ENCODE data around the gene LDHAL6B.

Gene LDHAL6B

GRCh38 chr15:59221511-59222505 is 15.2 kb downstream of the LDHAL6B start:
- DNase-seq: no peak

DNA sequence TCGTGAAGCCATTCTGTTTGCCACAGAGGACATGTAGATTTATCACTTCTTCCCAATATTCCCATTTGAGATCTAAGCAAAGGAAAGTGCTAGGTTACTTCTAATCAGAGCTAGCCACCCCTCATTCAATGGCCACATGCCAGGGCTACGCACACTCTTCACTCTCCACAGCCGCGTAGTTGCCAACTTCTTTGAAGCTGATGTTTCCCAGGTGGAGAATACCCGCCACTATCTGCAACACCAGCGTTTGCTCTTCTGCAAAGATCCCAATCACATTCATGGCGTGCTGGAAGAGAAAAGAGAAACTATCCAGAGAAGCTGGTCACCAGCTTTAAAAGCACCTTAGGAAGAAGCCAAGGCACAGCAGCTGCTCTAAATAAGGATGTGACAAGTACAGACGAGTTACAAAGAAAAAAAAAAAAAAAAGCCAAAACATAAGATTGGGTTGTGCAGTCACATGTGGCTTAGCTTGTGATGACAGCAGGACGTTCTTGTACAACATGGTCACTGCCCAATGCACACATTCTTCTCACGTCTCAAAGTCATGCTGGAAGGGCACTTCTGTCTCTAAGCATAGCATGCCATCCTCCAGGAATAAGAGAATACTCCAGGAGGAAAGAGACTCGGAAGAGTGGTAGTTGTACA is 16.4 kb downstream of the LDHAL6B start:
- DNase-seq: no peak

DNA sequence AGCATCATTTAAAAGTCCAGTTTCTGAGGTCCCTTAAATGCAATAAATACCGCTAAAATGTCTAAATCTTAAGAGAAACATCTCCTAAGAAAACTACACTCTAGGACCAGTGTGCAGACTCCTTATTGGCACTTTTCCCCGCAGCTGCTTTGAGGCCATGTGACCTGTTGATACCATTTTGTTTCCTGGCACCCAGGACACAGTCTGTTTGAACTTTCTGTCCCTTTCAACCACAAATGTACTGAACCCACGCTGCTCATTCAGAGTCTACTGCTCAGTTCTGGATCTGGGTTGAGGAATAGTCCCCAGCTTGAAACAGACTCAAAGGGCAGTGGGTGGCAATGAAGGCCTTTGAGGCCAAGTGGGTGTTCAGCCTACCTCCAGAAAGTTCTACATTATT is 17.1 kb downstream of the LDHAL6B start:
- DNase-seq: no peak

- no peak for DNase-seq
These were observed 17.8 kb downstream of the LDHAL6B start for GRCh38 chr15:59224474-59224873.

DNA sequence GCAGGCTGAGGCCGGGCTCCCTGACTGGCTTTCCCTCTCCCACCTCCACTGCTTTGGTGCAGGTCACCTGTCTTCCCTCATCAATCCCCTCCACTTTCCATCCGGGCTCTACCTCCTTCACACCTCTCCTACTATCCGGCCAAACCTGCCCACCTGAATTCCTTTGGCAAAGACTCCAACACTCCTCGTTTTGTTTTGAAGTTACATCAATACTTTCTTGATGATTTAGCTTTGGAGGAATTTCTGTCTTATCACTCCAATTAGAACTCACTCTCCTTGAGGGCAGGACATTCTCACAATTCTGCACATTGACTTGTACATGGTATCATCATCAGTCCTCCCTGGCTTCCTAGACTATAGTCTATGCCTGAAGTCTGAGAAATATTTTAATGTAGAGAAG is 20.4 kb downstream of the LDHAL6B start:
- no peak for DNase-seq

GRCh38 chr15:59229015-59229414 is 22.4 kb downstream of the LDHAL6B start:
- no peak for DNase-seq

DNA sequence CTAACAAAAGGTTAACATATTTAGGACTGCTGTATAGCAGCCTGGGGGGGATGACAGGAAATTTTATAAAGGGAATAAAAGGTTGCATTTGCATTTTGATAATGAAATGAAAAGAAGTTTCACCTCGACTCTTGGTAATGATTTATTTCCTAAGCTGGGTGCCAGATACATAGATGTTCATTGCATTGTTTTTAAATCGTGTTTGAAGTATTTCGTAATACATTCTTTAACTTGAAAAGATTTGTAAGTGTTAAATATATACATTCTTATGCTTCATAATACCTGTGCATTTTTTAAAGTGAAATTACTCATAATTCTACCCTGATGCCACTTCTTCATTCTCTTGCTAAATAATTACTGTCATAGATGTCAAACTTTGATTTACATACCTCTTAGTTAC is 22.8 kb downstream of the LDHAL6B start:
- no peak for DNase-seq

- DNase-seq: no peak
These were observed 23.9 kb downstream of the LDHAL6B start for GRCh38 chr15:59230531-59231055.

DNA sequence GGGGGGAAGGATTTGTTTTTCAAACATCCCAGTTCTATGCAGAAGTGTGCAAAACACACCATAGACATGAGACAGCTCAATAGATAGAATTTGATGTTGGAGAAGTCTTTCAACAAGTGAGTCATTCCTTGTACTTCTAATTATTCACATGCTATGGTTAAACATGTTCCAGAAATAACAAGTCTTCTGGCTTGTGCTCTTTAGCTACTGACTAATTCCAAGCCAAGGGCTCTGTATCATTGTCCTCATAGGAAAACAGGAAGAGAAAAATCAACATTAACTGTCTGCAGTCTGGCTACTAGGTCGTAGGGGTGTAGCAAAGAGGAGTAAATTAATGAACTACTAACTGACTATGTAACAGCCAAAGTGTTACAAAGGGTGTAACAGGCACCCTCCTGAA is 25.8 kb downstream of the LDHAL6B start:
- no peak for DNase-seq

GRCh38 chr15:59236394-59236793 is 29.8 kb downstream of the LDHAL6B start:
- DNase-seq: no peak

- DNase-seq: no peak
These were observed 30.6 kb downstream of the LDHAL6B start for GRCh38 chr15:59237119-59237855.

DNA sequence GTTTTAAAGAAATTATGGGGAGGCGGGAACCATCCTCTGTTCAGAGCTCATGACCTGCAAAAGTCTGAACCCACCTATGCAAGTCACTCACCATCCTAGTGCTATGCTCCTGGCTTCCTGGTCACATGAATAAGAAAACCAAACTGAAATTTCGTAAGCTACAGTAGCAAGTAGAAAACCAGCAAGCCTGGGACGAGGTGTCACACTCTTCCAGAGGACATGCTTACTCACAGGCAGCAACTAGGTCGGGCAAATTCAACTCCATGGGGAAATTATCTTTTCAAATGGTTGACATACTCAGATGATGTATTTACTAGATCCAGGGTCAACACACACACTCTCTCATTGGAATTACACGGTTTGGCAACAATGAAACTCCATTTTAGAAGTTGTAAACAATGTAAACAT is 31.3 kb downstream of the LDHAL6B start:
- no peak for DNase-seq

- no peak for DNase-seq
These were observed 33.4 kb downstream of the LDHAL6B start for GRCh38 chr15:59240036-59240435.

- no peak for DNase-seq
These were observed 36.0 kb downstream of the LDHAL6B start for GRCh38 chr15:59242649-59243048.

DNA sequence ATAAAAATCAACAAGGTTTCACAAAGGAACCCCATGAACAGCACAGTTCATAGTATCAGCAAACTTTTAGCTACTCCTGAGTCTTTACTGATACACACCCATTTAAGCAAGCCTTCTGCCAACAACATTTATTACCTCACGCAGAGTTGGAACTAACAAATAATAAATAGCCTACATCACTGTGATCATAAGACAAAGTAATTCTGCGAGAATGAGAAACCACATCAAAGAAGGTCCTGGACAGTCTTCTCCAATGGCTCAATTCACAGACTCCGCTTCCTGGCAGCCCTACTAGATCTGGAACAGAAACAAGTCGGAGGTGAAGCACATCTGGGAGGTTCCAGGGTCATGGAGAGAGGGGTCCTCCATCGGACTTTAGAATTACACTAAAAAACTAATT is 37.0 kb downstream of the LDHAL6B start:
- DNase-seq: no peak

DNA sequence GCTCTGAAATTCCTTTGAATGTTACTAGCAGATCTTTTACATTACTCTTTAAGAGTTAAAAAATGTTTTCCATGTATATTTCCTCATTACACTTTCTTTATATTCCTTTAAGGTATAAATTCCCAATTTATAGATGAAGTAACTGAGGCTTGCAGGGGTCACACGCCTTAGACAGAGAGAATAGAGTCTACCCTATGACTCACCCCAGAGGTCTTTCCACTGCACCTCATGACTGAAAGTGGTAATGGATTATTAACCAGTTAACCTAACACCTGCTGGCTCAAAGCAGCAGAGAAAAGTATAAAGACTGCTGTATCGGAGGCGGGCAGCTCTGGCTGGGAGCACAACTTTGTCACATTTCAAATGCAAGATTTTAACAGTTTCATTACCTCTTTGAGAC is 37.7 kb downstream of the LDHAL6B start:
- no peak for DNase-seq

GRCh38 chr15:59245559-59245958 is 38.9 kb downstream of the LDHAL6B start:
- no peak for DNase-seq

- DNase-seq: peak; percentile 52
These were observed 40.7 kb downstream of the LDHAL6B start for GRCh38 chr15:59247364-59247763.

DNA sequence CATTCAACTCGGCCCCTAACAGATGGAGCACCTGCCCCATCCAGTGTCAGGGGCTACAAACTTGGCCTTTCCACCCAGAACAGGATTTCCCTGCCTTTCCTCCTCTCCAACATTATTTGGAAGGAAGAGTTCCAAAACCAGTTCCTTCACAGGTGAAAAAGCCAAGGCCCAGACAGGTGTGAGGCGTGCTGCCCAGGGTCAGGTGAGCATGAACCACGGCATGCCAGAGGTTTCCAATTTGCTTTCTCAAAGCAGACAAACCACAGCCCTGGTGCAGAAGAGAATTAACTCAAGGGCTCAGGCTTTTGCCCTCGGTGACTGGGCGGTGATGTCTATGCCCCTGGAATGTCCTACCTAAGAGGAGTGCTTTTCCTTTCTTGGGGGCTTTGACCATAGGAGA is 43.2 kb downstream of the LDHAL6B start:
- no peak for DNase-seq

DNA sequence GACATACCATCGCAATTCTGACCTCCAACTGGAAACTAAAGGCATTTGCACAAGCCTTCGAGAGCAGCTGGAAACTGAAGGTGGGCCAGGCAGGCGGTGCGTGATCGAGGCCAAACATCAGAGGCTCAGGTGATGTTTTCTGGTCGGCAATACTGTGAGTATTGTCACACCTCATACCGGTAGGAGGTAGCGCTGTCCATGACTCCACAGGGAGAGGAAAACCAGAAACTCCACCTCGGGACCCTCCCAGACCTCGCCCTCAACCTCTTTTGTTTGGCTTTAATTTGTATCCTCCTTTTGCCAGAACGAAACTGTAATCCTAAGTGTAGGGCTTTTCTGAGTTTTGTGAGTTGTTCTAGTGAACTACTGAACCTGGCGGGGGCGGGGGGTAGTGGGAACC is 43.6 kb downstream of the LDHAL6B start:
- DNase-seq: no peak

- DNase-seq: no peak
These were observed 44.6 kb downstream of the LDHAL6B start for GRCh38 chr15:59251001-59251845.

DNA sequence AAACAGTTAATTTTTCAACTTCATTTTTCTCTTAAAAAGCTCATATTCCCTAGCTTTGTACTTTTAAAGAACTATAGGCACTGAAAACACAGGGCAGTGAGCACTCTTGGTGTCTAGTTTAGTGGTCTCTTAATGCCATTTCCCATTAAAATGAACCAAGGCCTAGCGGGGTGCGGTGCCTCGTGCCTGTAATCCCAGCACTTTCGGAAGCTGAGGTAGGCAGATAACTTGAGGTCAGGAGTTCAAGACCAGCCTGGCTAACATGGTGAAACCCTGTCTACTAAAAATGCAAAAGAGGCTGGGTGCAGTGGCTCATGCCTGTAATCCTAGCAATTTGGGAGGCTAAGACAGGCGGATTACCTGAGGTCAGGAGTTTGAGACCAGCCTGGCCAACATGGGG is 45.5 kb downstream of the LDHAL6B start:
- DNase-seq: no peak
